Osteocyte (in vitro differentiated cells): ENCODE results near the gene VIPR2. TPM values are rescaled to one million over a fixed set of nuclear protein-coding genes. Genes with fewer than 3 reads are reported as not detected.

ENCODE experiments used
- DNase-seq: peaks from one replicate; pipeline ENCODE4 v3.0.0; 2021; ENCODE audit warnings: mixed read lengths; ENCODE audit not compliant: unreplicated experiment; ENCODE audit errors: extremely low spot score
- H3K27ac Mint-ChIP-seq: one replicate; pipeline ENCODE4 v1.8.0; 2021; ENCODE audit warnings: mild to moderate bottlenecking, mixed read lengths; ENCODE audit not compliant: unreplicated experiment
- H3K27me3 Mint-ChIP-seq: one replicate; pipeline ENCODE4 v1.8.0; 2021; ENCODE audit warnings: mixed read lengths; ENCODE audit not compliant: unreplicated experiment
- H3K36me3 Mint-ChIP-seq: one replicate; pipeline ENCODE4 v1.8.0; 2021; ENCODE audit warnings: mixed read lengths; ENCODE audit not compliant: unreplicated experiment
- H3K4me1 Mint-ChIP-seq: one replicate; pipeline ENCODE4 v1.8.0; 2021; ENCODE audit warnings: mixed read lengths; ENCODE audit not compliant: unreplicated experiment
- H3K4me3 Mint-ChIP-seq: one replicate; pipeline ENCODE4 v1.8.0; 2021; ENCODE audit warnings: mild to moderate bottlenecking, moderate library complexity, mixed read lengths; ENCODE audit not compliant: unreplicated experiment
- H3K9me3 Mint-ChIP-seq: one replicate; pipeline ENCODE4 v1.8.0; 2021; ENCODE audit warnings: mixed read lengths; ENCODE audit not compliant: unreplicated experiment
- CTCF ChIP-seq: fragments of 200-600 bp; sonication (generic); IDR thresholded peaks from 2 replicates; pipeline ENCODE4 v1.5.0; 2021; ENCODE audit warnings: antibody characterized with exemption, mild to moderate bottlenecking, moderate library complexity
- total RNA-seq: library from RNA; stranded (reverse); gene quantifications from 2 replicates; pipeline ENCODE4 v1.2.1, GENCODE V29; 2021

VIPR2 gene
- total RNA-seq, 1 donor from 2014 or later, result 0.19 TPM

- no peak for TF ChIP-seq CTCF
- peak; percentile 71 for DNase-seq
- no peak overlapping the region for H3K27ac Mint-ChIP-seq
- no peaks in the 10 kb centered on the region for H3K27me3 Mint-ChIP-seq
- no peaks in the 10 kb centered on the region for H3K36me3 Mint-ChIP-seq
- H3K4me3 Mint-ChIP-seq, result no peak overlapping the region
- H3K4me1 Mint-ChIP-seq, result peaks cover 7% of the 10 kb centered on the region
- H3K9me3 Mint-ChIP-seq, result no peaks in the 10 kb centered on the region
Observed at GRCh38 chr7:159065852-159066480, 78.7 kb downstream of the VIPR2 start.

GRCh38 chr7:159064816-159065510 lies 79.7 kb downstream of the VIPR2 start:
- H3K27me3 Mint-ChIP-seq, result no peaks in the 10 kb centered on the region
- H3K4me3 Mint-ChIP-seq, result no peak overlapping the region
- TF ChIP-seq CTCF, result no peak
- no peak overlapping the region for H3K27ac Mint-ChIP-seq
- peak; percentile 66 for DNase-seq
- no peaks in the 10 kb centered on the region for H3K9me3 Mint-ChIP-seq
- H3K36me3 Mint-ChIP-seq, result no peaks in the 10 kb centered on the region
- no peaks in the 10 kb centered on the region for H3K4me1 Mint-ChIP-seq

- TF ChIP-seq CTCF, result no peak
- H3K36me3 Mint-ChIP-seq, result no peaks in the 10 kb centered on the region
- no peak overlapping the region for H3K27ac Mint-ChIP-seq
- peak; percentile 83 for DNase-seq
- H3K9me3 Mint-ChIP-seq, result no peaks in the 10 kb centered on the region
- no peak overlapping the region for H3K4me3 Mint-ChIP-seq
- H3K4me1 Mint-ChIP-seq, result no peaks in the 10 kb centered on the region
- H3K27me3 Mint-ChIP-seq, result no peaks in the 10 kb centered on the region
Observed at GRCh38 chr7:159064121-159064815, 80.4 kb downstream of the VIPR2 start.

- no peaks in the 10 kb centered on the region for H3K27me3 Mint-ChIP-seq
- no peaks in the 10 kb centered on the region for H3K9me3 Mint-ChIP-seq
- no peaks in the 10 kb centered on the region for H3K4me1 Mint-ChIP-seq
- H3K4me3 Mint-ChIP-seq, result no peak overlapping the region
- H3K36me3 Mint-ChIP-seq, result no peaks in the 10 kb centered on the region
- TF ChIP-seq CTCF, result no peak
- peak; percentile 83 for DNase-seq
- H3K27ac Mint-ChIP-seq, result no peak overlapping the region
Observed at GRCh38 chr7:159063046-159063840, 81.4 kb downstream of the VIPR2 start.
